Activated CD4-positive, alpha-beta T cell treated with anti-CD3 and anti-CD28 coated beads, Interleukin-2, Interleukin-6, amounts not matched to agents 100 ng/mL and 50 ng/mL, durations not matched to agents 16 hours and 8 hours (primary cell): ENCODE results near the gene DEDD.

Experiments
- DNase-seq: peaks from one replicate; pipeline ENCODE4 v3.0.0-alpha.2; 2020

DEDD gene

GRCh38 chr1:161132410-161133219 lies at the start of gene DEDD:
TSS of gene DEDD (minus strand) at chr1:161132667. CDS start at chr1:161124462, 8,205 bp downstream.
- peak; percentile 96 for DNase-seq

- peak; percentile 87 for DNase-seq
Observed at GRCh38 chr1:161182214-161182613, 49.7 kb upstream of the DEDD start.

- peak; percentile 42 for DNase-seq
Observed at GRCh38 chr1:161180639-161181038, 48.2 kb upstream of the DEDD start.

- no peak for DNase-seq
Observed at GRCh38 chr1:161179698-161180097, 47.2 kb upstream of the DEDD start.

- DNase-seq = no peak
Observed at GRCh38 chr1:161177936-161178244, 45.4 kb upstream of the DEDD start.

GRCh38 chr1:161177112-161177935 lies 44.9 kb upstream of the DEDD start, which contains the start of gene B4GALT3:
TSS of gene B4GALT3 (minus strand) at chr1:161177507. CDS start at chr1:161176060, 1,447 bp downstream.
- DNase-seq = peak; percentile 97

GRCh38 chr1:161176468-161177111 lies 44.1 kb upstream of the DEDD start:
- no peak for DNase-seq

GRCh38 chr1:161175771-161176453 lies 43.4 kb upstream of the DEDD start:
- no peak for DNase-seq

- DNase-seq = no peak
Observed at GRCh38 chr1:161174911-161175310, 42.4 kb upstream of the DEDD start.

GRCh38 chr1:161173711-161174110 lies 41.2 kb upstream of the DEDD start:
- no peak for DNase-seq

GRCh38 chr1:161172776-161173376 lies 40.4 kb upstream of the DEDD start:
- DNase-seq = no peak

GRCh38 chr1:161172349-161172748 lies 39.9 kb upstream of the DEDD start:
- no peak for DNase-seq

- DNase-seq = no peak
Observed at GRCh38 chr1:161171696-161172095, 39.2 kb upstream of the DEDD start.

- no peak for DNase-seq
Observed at GRCh38 chr1:161171191-161171590, 38.7 kb upstream of the DEDD start.

GRCh38 chr1:161168906-161169305 lies 36.4 kb upstream of the DEDD start:
- no peak for DNase-seq

- DNase-seq = peak; percentile 21
Observed at GRCh38 chr1:161166669-161167548, 34.4 kb upstream of the DEDD start.

- peak; percentile 97 for DNase-seq
Observed at GRCh38 chr1:161165742-161166668, 33.5 kb upstream of the DEDD start, which contains the start of gene PPOX. TSS of gene PPOX (plus strand) at chr1:161166426. CDS start at chr1:161166848, 422 bp downstream.

GRCh38 chr1:161164901-161165610 lies 32.6 kb upstream of the DEDD start:
- no peak for DNase-seq

GRCh38 chr1:161163793-161164192 lies 31.3 kb upstream of the DEDD start:
- DNase-seq = no peak
